CD14-positive monocyte (primary cell): ENCODE data around the gene KCTD21. TPM values are rescaled to one million over a fixed set of nuclear protein-coding genes. Genes with fewer than 3 reads are reported as not detected.
A peak's percentile ranks its signal among the peaks of the same experiment; 100 is the strongest.

Experiments used
- DNase-seq, 3 donors: peaks; one replicate each; pipeline ENCODE4 v3.0.0-alpha.2; 2011 to 2022
- H2AFZ ChIP-seq: 2 replicates; pipeline ENCODE4 v1.6.0; 2012; ENCODE audit warnings: mild to moderate bottlenecking, low read depth, low read length, inconsistent platforms; ENCODE audit not compliant: insufficient read depth, poor library complexity, severe bottlenecking
- H3K27ac ChIP-seq, 2 donors: 1 replicate in 1 of 2; 2 replicates in 1 of 2; pipeline ENCODE4 v1.5.1; 2012 to 2013; ENCODE audit warnings: low read length in 2 of 2, control low read depth in 1 of 2, inconsistent platforms in 1 of 2, low read depth in 1 of 2, mild to moderate bottlenecking in 1 of 2
- H3K27me3 ChIP-seq, 2 donors: one replicate each; pipeline versions ENCODE4 v1.6.0 to v1.6.1; 2011 to 2013; ENCODE audit warnings: low read length in 2 of 2; ENCODE audit not compliant: control insufficient read depth in 2 of 2, insufficient read depth in 2 of 2
- H3K36me3 ChIP-seq, 2 donors: replicated peaks in 1 of 2; 1 replicate in 1 of 2; 2 replicates in 1 of 2; pipeline versions ENCODE4 v1.5.1 to v1.6.1; 2012 to 2013; ENCODE audit warnings: low read length in 2 of 2, control low read depth in 1 of 2, inconsistent platforms in 1 of 2, mild to moderate bottlenecking in 1 of 2; ENCODE audit not compliant: insufficient read depth in 2 of 2, control insufficient read depth in 1 of 2
- H3K4me1 ChIP-seq, 2 donors: 1 replicate in 1 of 2; 2 replicates in 1 of 2; pipeline versions ENCODE4 v1.5.1 to v1.6.1; 2012 to 2013; ENCODE audit warnings: low read length in 2 of 2, control low read depth in 1 of 2, inconsistent platforms in 1 of 2, mild to moderate bottlenecking in 1 of 2, moderate library complexity in 1 of 2; ENCODE audit not compliant: insufficient read depth in 2 of 2, control insufficient read depth in 1 of 2
- H3K4me2 ChIP-seq: replicated peaks from 2 replicates; pipeline ENCODE3; 2012; ENCODE audit warnings: low read length, moderate library complexity, mild to moderate bottlenecking; ENCODE audit not compliant: poor library complexity, severe bottlenecking; ENCODE audit errors: extremely low read depth
- H3K4me3 ChIP-seq, 3 experiments: fragments of 200-600 bp in 1 of 3; sonication (generic) in 1 of 3; replicated peaks in 1 of 3; 1 replicate in 2 of 3; 2 replicates in 1 of 3; pipeline ENCODE4 v1.5.1; 2011 to 2013; ENCODE audit warnings: low read length in 3 of 3, mild to moderate bottlenecking in 3 of 3, control low read depth in 2 of 3, low read depth in 2 of 3, inconsistent platforms in 1 of 3, moderate library complexity in 1 of 3
- H3K79me2 ChIP-seq: 2 replicates; pipeline ENCODE4 v1.6.0; 2012; ENCODE audit warnings: mild to moderate bottlenecking, control low read depth, inconsistent platforms, low read length, moderate library complexity; ENCODE audit not compliant: insufficient read depth
- H3K9ac ChIP-seq: 2 replicates; pipeline ENCODE4 v1.6.0; 2017; ENCODE audit warnings: low read length, mild to moderate bottlenecking; ENCODE audit not compliant: insufficient read depth, poor library complexity, severe bottlenecking
- H3K9me3 ChIP-seq, 2 donors: replicated peaks in 1 of 2; 1 replicate in 1 of 2; 2 replicates in 1 of 2; pipeline versions ENCODE4 v1.5.1 to v1.6.1; 2012 to 2013; ENCODE audit warnings: low read length in 2 of 2, control low read depth in 1 of 2; ENCODE audit not compliant: control insufficient read depth in 1 of 2, insufficient read depth in 1 of 2
- H4K20me1 ChIP-seq: 2 replicates; pipeline ENCODE4 v1.6.0; 2012; ENCODE audit warnings: mild to moderate bottlenecking, low read length, control low read depth, moderate library complexity; ENCODE audit not compliant: insufficient read depth
- H3K27ac Mint-ChIP-seq, 7 donors: one replicate each; pipeline ENCODE4 v1.8.0; 2020; ENCODE audit warnings: mild to moderate bottlenecking in 7 of 7, mixed read lengths in 7 of 7, moderate library complexity in 6 of 7, inconsistent platforms in 2 of 7
- H3K27me3 Mint-ChIP-seq, 3 donors: one replicate each; pipeline ENCODE4 v1.8.0; 2021 to 2022; ENCODE audit warnings: low read depth in 3 of 3, mild to moderate bottlenecking in 3 of 3, mixed read lengths in 3 of 3, moderate library complexity in 3 of 3, inconsistent platforms in 1 of 3
- H3K36me3 Mint-ChIP-seq, 2 donors: one replicate each; pipeline ENCODE4 v1.8.0; 2020; ENCODE audit warnings: mixed read lengths in 2 of 2, inconsistent platforms in 1 of 2, mild to moderate bottlenecking in 1 of 2
- H3K4me1 Mint-ChIP-seq: one replicate; pipeline ENCODE4 v1.8.0; 2020; ENCODE audit warnings: mild to moderate bottlenecking, mixed read lengths
- H3K4me3 Mint-ChIP-seq, 2 donors: one replicate each; pipeline ENCODE4 v1.8.0; 2020; ENCODE audit warnings: mild to moderate bottlenecking in 2 of 2, mixed read lengths in 2 of 2, moderate library complexity in 1 of 2
- H3K9me3 Mint-ChIP-seq, 7 donors: one replicate each; pipeline ENCODE4 v1.8.0; 2020 to 2022; ENCODE audit warnings: mixed read lengths in 7 of 7, mild to moderate bottlenecking in 6 of 7, moderate library complexity in 6 of 7, inconsistent platforms in 2 of 7
- WGBS: methylation state at CpG from one replicate; pipeline ENCODE4 v1.1.5; 2013; ENCODE audit warnings: missing lambda C conversion rate; ENCODE audit not compliant: insufficient coverage; 5-methylcytosine and 5-hydroxymethylcytosine counted together
- intact Hi-C, 2 donors: fragments of 100-400 bp; cut with micrococcal nuclease; formaldehyde crosslinking; loops; one replicate each; pipeline versions ENCODE4 v1.15.0 to v1.15.1; 2023
- polyA plus RNA-seq, 3 donors: library from polyadenylated mRNA; depleted of rRNA in 1 of 3; unstranded in 2 of 3; stranded (reverse) in 1 of 3; fragments of 300-500 nt in 2 of 3; fragments of >200 nt in 1 of 3; fragmentation: Illumina TruSeq in 2 of 3; gene quantifications; 1 replicate in 2 of 3; 2 replicates in 1 of 3; pipeline ENCODE4 v1.2.3, GENCODE V29; 2012 to 2021
- TF ChIP-seq, protein P1 (sequence below): fragments of 200-600 bp; IDR thresholded peaks from one replicate; pipeline ENCODE4 v1.8.0; 2022; ENCODE audit warnings: antibody characterized with exemption, mild to moderate bottlenecking

The KCTD21 gene
- polyA plus RNA-seq, 3 donors: 3.2 to 9.2 (median 5.2) TPM

GRCh38 chr11:78200553-78200952, 12.1 kb upstream of the KCTD21 start:
- H3K4me2 ChIP-seq: no peak overlapping the region
- no peak overlapping the region for H3K27ac Mint-ChIP-seq
- peaks cover 0 to 3% (median 2%) of the 10 kb centered on the region in 7 donors for H3K9me3 Mint-ChIP-seq
- H3K4me3 Mint-ChIP-seq: no peak overlapping the region
- H4K20me1 ChIP-seq: no peaks in the 10 kb centered on the region
- WGBS: 99% methylated on average over 12 of the region's 13 CpGs
- H3K36me3 Mint-ChIP-seq: peaks cover 57 to 62% of the 10 kb centered on the region in 2 donors
- H3K79me2 ChIP-seq: no peaks in the 10 kb centered on the region
- H3K27me3 Mint-ChIP-seq: peaks cover 1 to 4% (median 2%) of the 10 kb centered on the region in 3 donors
- no peak overlapping the region for H3K27ac ChIP-seq
- no peak for DNase-seq
- TF ChIP-seq, protein P1, sequence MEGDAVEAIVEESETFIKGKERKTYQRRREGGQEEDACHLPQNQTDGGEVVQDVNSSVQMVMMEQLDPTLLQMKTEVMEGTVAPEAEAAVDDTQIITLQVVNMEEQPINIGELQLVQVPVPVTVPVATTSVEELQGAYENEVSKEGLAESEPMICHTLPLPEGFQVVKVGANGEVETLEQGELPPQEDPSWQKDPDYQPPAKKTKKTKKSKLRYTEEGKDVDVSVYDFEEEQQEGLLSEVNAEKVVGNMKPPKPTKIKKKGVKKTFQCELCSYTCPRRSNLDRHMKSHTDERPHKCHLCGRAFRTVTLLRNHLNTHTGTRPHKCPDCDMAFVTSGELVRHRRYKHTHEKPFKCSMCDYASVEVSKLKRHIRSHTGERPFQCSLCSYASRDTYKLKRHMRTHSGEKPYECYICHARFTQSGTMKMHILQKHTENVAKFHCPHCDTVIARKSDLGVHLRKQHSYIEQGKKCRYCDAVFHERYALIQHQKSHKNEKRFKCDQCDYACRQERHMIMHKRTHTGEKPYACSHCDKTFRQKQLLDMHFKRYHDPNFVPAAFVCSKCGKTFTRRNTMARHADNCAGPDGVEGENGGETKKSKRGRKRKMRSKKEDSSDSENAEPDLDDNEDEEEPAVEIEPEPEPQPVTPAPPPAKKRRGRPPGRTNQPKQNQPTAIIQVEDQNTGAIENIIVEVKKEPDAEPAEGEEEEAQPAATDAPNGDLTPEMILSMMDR: no peak
- H3K4me1 ChIP-seq: peaks cover 13 to 19% of the 10 kb centered on the region in 2 donors
- H3K36me3 ChIP-seq: peaks cover 12 to 63% of the 10 kb centered on the region in 2 donors
- no peak overlapping the region for H2AFZ ChIP-seq
- no peaks in the 10 kb centered on the region for H3K9me3 ChIP-seq
- H3K9ac ChIP-seq: no peak overlapping the region
- intact Hi-C loops: no loop called here
- peaks cover 23% of the 10 kb centered on the region for H3K4me1 Mint-ChIP-seq
- no peak overlapping the region for H3K4me3 ChIP-seq
- H3K27me3 ChIP-seq: peaks cover 0 to 4% of the 10 kb centered on the region in 2 donors

- WGBS: 100% methylated on average over 4 of the region's 4 CpGs
Observed at GRCh38 chr11:78200061-78200460, 11.6 kb upstream of the KCTD21 start.

More at GRCh38 chr11:78200061-78200460, 11.6 kb upstream of the KCTD21 start:
- TF ChIP-seq, protein P1: no peak
- Mint-ChIP-seq H3K36me3 (peaks cover 56 to 61% of the 10 kb centered on the region in 2 donors), H3K27ac (peak overlapping the region in 1 of 7 donors; percentile 15), H3K4me3 (no peak overlapping the region), H3K27me3 (peaks cover 1 to 4% (median 3%) of the 10 kb centered on the region in 3 donors), H3K9me3 (peaks cover 0 to 4% (median 2%) of the 10 kb centered on the region in 7 donors), H3K4me1 (peaks cover 23% of the 10 kb centered on the region)
- Histone ChIP-seq H3K36me3 (peaks cover 12 to 58% of the 10 kb centered on the region in 2 donors), H3K4me1 (peaks cover 13 to 19% of the 10 kb centered on the region in 2 donors), H3K9me3 (no peaks in the 10 kb centered on the region), H3K4me2 (no peak overlapping the region), H3K27me3 (peaks cover 0 to 4% of the 10 kb centered on the region in 2 donors), H3K4me3 (no peak overlapping the region), H4K20me1 (no peaks in the 10 kb centered on the region), H3K27ac (no peak overlapping the region), H3K9ac (no peak overlapping the region), H3K79me2 (no peaks in the 10 kb centered on the region), H2AFZ (no peak overlapping the region)
- no peak for DNase-seq
- intact Hi-C loops: no loop called here
